GM04504 (cell line): Measurements from ENCODE around the gene AK1.
"Not testable (repeated sequence)": the region's sequence is repeated elsewhere in the genome, so short reads cannot be mapped to it uniquely, and the experiment has no call there.

Experiments used
- DNase-seq: peaks from one replicate; pipeline ENCODE4 v3.0.0-alpha.2; 2012; ENCODE audit warnings: low read depth

AK1 gene

GRCh38 chr9:127884427-127884911 lies 7.0 kb upstream of the AK1 start:
- DNase-seq: no peak

DNA sequence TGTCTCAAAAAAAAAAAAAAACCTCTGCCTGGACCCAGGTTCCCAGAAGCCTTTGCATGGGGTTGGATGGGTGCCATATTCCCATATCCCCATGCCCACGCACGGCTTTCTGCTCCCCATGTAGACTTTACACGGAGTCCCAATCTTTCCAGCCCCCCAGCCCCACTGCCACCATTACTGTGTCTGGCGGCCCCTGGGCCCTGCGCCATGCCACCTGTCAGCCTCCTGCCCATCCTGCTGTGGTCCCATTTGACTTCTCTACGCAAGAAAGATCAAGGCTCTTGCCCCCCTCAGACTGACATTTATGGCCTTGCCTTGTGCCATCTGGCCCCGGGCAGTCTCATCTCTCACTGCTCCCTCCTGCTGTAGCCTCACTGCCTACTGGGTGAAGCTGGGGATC lies 6.5 kb upstream of the AK1 start:
- no peak for DNase-seq

DNA sequence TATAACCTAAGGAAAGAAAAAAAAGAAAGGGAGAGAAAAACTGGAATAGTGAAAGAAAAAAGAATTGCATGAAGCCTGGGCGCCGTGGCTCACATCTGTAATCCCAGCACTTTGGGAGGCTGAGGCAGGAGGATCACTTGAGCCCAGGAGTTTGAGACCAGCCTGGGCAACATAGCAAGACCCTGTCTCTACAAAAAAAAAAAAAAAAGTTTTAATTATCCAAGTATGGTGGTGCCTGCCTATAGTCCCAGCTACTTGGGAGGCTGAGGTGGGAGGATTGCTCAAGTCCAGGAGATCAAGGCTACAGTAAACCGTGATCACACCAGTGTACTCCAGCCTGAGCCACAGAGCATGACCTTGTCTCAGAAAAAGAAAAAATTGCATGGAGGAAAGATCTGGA lies 4.2 kb upstream of the AK1 start:
- not testable (repeated sequence) for DNase-seq

DNA sequence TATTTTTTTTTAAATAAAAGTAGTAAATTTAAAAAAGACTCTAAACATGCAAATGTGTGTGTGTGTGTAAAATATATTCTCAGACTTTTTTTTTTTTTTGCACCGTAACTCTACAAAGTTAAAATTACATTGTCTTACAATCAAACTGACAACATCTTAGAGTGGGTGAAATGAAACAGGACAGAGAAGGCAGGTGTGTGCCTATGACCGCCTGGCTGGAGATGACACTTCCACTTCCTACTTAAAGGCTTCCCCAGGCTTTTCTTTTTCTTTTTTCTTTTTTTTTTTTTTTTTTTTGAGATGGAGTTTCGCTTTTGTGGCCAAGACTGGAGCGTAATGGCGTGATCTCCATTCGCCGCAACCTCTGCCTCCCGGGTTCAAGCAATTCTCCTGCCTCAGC lies 2.7 kb upstream of the AK1 start:
- no peak for DNase-seq

DNA sequence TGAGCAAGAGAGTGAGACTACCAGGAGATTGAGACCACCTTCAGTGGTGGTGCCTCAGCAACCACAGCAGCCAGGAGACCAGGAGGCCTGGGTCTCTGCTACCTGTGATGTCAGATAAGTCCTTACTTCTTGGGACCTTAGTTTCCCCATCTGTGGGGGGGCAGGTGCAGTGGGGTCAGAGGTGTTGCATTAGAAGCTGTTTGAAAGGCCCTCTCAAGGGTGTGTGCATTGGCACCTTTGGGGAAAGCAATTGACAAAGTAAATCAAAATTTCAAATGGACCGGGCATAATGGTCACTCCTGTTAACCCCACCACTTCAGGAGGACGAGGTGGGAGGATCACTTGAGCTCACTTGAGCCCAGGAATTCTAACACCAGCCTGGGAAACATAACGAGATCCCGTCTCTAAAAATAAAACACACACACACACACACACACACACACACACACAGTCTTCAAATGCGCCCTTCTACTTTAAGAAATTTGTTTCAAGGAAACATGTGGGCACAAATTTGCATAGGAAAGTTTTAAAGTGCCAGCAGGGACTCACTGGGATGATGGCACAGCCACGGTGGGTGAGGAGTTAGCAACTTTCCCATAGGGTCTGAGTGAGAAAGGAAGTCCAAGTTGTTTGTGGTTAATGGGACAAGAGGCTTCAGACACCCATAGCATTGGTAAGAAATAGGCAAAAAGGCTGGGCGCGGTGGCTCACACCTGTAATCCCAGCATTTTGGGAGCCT lies 1.3 kb upstream of the AK1 start:
- no peak for DNase-seq

GRCh38 chr9:127878001-127878651 lies 651 bp upstream of the AK1 start:
- DNase-seq: no peak

- no peak for DNase-seq
Observed at GRCh38 chr9:127876764-127877562, 512 bp downstream of the AK1 start.

GRCh38 chr9:127876026-127876763 lies 1.3 kb downstream of the AK1 start:
- DNase-seq: no peak

GRCh38 chr9:127875306-127875966 lies 2.0 kb downstream of the AK1 start:
- no peak for DNase-seq

GRCh38 chr9:127874301-127875221 lies 2.9 kb downstream of the AK1 start:
- DNase-seq: no peak

DNA sequence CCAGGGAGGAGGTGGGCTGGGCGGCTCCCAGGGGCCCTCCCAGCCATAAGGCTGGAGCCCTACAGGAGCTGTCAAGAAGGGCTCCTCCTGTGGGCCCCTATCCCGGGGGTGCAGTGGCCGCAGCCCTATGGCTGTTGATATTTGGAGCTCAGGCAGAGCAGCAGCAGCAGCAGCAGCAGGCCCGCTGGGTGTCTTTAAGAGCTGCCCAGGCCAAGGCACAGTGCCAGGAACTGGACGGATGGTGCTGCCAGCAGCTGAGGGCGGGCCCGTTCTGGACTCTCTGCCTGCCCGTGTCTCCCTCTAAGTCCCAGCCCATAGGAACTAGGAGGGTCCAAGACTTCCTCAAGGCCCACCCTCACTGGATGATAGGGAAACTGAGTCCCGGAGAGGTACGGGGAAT lies 3.6 kb downstream of the AK1 start:
- DNase-seq: no peak

DNA sequence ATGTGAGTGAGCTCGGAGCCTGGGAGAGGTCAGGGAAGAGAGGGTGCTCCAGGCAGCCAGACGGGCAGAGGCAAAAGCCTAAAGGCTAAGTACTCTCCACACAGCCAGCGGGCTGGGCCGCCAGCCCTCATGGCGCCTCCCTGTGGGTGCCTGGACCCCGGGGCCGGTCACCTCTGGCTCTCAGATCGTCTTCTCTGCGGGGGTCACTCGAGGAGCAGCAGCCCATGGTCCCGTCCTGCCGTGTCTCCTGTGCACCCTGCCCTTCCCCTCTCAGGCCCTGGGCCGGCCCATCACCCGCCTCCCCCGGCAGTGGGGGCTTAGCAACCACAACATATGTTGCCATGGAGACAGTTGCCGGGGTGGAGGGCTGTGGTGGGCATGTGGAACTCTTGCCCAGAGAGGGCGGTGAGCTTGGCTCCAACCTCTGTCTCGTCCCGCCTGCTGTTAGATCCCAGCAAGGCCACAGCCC lies 4.2 kb downstream of the AK1 start:
- DNase-seq: no peak

DNA sequence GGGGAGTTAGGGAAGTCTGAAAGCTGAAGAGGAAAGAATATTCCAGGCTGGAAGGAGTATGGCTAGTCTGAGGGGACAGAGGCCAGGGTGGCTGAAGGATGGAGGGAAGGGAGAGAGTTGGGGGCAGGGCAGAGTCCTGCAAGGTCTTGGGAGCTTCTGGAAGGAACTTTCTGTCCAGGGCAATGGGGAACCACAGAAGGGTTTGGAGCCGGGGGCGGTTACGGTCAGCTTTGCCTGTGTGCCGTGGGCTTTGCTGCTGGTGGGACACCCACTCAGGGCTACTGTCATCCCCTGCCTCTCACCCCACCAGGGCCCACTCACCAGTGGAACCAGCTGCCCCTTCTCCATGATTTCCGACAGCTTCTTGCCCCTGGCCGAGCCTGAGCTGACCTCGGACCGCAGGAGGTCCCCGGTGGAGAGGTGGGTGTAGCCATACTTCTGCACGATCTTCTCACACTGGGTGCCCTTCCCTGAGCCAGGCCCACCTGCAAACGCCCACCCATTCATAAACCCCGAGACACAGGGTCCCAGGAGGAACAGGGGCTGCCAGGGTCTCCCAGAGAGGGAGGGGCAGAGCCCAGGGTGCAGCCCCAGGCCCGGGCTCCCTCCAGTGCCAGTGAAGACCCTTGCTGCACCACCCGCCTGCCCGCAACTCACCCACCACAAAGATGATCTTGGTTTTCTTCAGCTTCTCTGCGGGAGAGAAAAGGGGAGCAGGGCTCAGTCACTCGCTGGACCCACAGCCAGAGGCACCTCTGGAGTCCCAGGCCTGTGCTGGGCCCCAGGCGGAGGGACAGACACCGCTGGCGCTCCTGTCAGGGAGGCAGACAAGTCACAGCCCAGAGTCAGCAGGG lies 4.9 kb downstream of the AK1 start:
- no peak for DNase-seq

DNA sequence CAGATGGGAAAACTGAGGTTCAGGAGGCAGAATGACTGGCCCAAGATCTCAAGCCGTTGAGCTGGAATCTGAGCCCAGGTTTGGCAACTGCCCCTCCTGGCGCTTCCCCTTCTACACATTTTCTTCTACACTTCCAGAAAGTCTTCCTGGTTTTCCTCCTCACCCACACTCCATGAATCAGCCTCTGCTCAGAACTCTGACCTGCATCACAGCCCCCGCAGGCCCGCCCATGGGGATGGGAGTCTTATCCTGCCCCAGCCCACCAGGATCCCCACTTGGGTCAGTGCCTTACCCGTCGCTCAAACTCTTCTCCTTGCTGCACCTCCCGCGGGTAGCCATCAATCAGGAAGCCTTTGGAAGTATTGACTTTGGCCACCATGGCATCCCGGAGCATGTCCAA lies 5.9 kb downstream of the AK1 start:
- DNase-seq: no peak

DNA sequence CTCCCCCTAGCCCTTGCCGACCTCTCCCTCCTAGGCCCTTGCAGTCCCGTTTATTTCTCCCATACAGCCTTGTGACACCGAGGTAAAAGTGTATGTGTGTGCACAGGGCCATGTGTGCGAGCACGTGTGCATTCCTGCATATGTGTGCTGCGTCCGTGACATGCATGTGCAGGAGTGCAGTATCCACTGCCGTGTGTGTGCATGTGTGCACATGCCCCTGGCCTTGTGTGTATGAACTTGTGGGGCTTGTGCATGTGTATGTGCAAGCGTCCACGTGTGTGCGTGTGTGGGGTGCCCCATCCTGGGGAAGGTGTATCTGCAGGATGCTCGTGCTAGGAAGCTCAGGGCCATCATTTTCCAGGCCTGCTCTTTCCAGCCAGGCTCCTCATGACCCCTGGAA lies 6.6 kb downstream of the AK1 start:
- DNase-seq: no peak

GRCh38 chr9:127870153-127870491 lies 7.4 kb downstream of the AK1 start:
- not testable (repeated sequence) for DNase-seq

- DNase-seq: peak; percentile 58
Observed at GRCh38 chr9:127869310-127870152, 7.9 kb downstream of the AK1 start.

- DNase-seq: no peak
Observed at GRCh38 chr9:127868278-127868902, 9.1 kb downstream of the AK1 start.
